Measurements from ENCODE around the gene SLC27A4. TPM values are rescaled to one million over a fixed set of nuclear protein-coding genes. Genes with fewer than 3 reads are reported as not detected.

Gene SLC27A4
- total RNA-seq, 1 donor, result 23.2 TPM

GRCh38 chr9:128361986-128362646 is 21.8 kb downstream of the SLC27A4 start:
- DNase-seq (ENCODE audit: low read depth in 2 of 3, low spot score in 2 of 3), result peak; percentile 40 to 75 (median 66)

GRCh38 chr9:128362774-128363173 is 22.4 kb downstream of the SLC27A4 start:
- DNase-seq (ENCODE audit: low read depth in 2 of 3, low spot score in 2 of 3), result no peak

- no peak for DNase-seq (ENCODE audit: low read depth in 2 of 3, low spot score in 2 of 3)
Measured at GRCh38 chr9:128365525-128365924, 25.2 kb downstream of the SLC27A4 start.

DNA sequence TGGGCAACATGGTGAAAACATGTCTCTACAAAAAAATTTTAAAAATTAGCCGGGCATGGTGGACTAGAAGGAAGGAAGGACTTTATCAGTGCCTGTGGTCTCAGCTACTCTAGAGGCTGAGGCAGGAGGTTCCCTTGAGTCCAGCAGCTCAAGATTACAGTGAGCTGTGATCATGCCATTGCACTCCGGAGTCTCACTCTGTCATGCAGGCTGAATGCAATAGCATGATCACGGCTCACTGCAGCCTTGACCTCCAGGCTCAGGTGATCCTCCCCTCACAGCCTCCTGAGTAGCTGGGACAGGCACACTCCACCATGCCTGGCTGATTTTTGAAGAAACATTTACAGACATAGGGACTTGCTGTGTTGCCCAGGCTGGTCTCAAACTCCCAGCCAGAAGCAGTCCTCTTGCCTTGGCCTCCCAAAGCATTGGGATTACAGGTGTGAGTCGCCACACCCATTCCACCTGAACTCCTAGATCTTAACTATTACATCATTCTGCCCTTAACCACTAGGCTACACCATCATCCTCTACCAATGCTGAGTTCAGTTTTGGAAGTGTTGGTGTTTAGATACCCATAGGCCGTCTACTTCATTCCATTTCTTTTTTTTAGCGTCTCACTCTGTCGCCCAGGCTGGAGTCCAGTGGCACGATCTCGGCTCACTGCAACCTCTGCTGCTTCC is 28.8 kb downstream of the SLC27A4 start:
- DNase-seq (ENCODE audit: low read depth in 2 of 3, low spot score in 2 of 3), result no peak

DNA sequence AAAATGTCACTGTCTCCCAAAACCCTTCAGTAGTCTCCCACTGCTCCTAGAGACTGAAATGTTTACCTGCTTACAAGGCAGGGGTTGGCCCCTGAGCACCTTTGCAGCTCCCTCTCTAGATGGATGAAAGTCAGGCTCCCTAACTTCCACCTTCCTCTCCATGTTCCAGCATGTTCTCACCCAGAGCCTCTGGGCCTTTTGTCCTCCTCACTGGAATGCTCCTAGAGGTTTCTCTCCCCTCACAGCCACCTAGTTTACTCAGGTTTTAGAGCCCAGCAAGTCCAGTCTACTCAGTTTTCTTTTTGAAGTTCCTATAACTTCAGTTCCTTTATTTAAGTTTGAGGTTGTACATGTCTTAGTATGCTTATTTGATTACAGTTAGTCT is 30.0 kb downstream of the SLC27A4 start:
- DNase-seq (ENCODE audit: low read depth in 2 of 3, low spot score in 2 of 3), result no peak

DNA sequence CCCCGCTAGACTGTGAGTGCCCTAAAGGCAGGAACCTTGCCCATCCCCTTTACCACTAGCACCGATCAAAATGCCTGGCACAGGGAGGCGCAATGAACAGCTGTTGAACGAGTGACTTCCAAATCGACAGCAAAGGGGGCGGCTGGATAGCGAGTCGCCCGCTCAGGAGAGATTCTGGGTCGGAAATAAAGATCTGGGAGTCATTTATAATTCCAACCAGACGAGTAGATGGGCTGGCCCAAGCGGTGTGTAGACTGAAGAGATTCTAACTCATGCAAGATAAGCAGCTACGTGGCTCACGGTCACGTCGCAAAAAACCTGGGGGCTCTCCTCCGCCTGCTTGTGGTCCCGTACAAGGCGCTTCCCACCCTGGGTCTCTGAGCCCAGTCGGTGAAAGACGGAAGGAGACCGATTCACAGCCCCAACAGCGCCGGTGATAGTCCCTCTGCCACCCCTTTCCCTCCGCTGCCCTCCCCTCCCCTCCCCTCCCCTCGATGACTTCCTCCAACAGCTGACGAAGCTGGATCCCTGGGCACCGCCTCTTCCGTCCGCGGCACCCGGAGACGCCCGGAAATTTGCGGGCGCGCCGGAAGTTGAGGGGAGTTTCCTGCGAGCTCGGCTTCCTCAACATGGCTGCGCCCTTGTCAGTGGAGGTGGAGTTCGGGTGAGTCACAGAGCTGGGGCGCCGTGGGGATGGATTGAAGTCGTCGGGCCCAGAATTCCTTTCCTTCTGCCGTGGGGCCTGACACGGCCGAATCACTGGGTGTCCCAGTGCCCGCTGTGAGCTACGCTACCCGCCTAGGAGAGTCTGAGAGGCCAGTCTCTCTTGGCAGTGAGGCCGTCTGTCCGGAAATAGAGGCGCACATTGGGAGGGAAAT is 30.7 kb downstream of the SLC27A4 start, which contains the start of gene URM1:
URM1 (plus strand) TSS at position 623 of the 878 bp plus-strand sequence; CDS start at position 630, 7 bp downstream.
- DNase-seq (ENCODE audit: low read depth in 2 of 3, low spot score in 2 of 3), result peak; percentile 91 to 99 (median 98)

GRCh38 chr9:128371630-128372117 is 31.3 kb downstream of the SLC27A4 start:
- no peak for DNase-seq (ENCODE audit: low read depth in 2 of 3, low spot score in 2 of 3)

DNA sequence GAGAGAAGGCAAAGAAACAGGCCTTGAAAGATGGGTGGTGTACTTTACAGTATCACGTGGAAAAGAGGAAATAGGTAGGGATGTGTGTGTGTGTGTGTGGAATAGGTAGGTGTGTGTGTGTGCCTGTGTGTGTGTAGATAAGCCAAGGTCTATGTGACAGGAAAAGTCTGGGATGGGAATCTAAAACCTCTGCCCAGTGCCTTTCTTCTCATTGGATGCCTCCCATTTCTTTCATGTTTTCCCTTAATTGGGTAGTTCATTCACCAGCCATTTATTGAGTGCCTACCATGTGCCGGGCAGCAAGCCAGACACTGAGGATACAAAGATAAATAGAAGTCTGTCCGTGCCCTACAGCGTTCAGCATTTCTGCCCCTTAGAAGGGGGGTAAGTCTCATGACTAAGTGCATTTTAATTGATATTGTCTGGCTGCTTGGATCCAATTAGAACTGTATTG is 31.9 kb downstream of the SLC27A4 start:
- DNase-seq (ENCODE audit: low read depth in 2 of 3, low spot score in 2 of 3), result peak in 1 of 3 donors; percentile 42

DNA sequence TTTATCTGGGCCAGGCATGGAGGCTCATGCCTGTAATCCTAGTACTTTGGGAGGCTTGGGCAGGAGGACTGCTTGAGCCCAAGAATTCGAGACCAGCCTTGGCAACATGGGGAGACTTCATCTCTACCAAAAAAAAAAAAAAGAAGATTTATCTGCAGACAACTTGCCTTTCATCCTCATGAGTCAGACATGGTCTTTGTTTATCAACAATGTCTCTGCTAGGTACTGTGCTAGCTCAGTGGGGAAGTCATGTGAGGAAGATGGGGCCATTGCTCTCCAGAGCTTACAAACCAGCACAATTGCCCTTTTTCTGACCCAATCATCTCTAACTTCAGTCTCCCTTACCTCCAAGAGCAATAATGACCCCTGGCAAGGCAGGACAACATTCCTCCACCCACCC is 32.5 kb downstream of the SLC27A4 start:
- no peak for DNase-seq (ENCODE audit: low read depth in 2 of 3, low spot score in 2 of 3)

DNA sequence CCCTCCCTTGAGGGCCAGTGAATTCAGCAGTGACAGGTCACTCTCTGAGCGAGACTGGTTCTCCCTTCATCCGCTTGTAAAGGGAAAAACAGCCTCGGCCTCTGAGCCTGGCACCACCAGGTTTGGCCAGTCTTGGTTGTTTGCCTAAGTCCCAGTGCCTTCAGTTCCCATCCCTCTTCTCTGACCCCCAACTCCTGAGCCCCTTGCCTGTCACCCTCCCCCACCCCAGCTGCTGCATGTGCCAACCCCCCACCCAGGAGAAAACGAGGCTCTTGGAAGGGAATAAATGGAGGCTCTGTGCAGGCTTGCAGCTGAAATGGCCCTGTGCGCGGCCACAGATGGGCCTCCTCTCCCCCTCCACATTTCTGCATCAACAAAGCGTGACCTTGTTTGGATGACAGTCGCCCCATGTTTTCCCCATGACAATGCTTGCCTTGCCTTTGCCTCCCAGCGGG is 33.9 kb downstream of the SLC27A4 start:
- DNase-seq (ENCODE audit: low read depth in 2 of 3, low spot score in 2 of 3), result no peak

DNA sequence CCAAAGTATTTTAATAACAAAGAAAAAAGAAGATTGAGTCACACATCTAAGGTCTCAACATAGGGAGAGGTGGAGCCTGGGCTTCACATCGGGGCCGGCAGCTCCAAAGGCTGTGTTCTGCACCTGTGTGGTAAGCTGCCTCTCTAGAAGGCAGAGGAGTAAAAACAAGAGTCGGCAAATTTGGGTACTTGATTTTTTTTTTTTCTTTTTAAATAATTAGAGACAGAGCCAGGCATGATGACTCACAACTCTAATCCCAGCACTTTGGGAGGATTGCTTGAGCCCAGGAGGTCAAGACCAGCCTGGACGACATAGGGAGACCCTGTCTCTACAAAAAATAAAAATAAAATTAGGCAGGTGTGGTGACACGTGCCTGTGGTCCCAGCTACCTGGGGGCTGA is 35.5 kb downstream of the SLC27A4 start:
- no peak for DNase-seq (ENCODE audit: low read depth in 2 of 3, low spot score in 2 of 3)

DNA sequence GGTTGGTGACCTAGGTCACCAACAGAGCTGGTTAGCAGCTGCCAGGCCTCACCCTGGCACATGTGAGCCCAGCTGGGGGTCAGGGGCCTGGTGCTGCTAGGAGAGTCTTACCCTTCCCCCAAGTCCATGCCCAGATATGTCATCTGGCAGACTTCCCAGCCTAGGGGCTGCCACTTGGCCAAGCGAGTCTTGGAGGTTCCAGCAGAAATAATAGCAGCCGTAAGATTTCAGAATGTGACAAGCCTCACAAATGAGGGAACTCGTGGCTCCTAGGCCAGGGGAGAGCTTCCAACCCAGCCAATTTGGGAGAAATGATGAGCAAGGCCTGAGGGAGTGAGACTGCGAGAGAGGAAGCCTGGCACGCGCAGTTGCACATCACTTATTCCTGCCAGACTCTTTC is 41.9 kb downstream of the SLC27A4 start:
- DNase-seq (ENCODE audit: low read depth in 2 of 3, low spot score in 2 of 3), result no peak

- DNase-seq (ENCODE audit: low read depth in 2 of 3, low spot score in 2 of 3), result no peak
Measured at GRCh38 chr9:128383007-128383753, 42.9 kb downstream of the SLC27A4 start.

- no peak for DNase-seq (ENCODE audit: low read depth in 2 of 3, low spot score in 2 of 3)
Measured at GRCh38 chr9:128383791-128384190, 43.5 kb downstream of the SLC27A4 start.

DNA sequence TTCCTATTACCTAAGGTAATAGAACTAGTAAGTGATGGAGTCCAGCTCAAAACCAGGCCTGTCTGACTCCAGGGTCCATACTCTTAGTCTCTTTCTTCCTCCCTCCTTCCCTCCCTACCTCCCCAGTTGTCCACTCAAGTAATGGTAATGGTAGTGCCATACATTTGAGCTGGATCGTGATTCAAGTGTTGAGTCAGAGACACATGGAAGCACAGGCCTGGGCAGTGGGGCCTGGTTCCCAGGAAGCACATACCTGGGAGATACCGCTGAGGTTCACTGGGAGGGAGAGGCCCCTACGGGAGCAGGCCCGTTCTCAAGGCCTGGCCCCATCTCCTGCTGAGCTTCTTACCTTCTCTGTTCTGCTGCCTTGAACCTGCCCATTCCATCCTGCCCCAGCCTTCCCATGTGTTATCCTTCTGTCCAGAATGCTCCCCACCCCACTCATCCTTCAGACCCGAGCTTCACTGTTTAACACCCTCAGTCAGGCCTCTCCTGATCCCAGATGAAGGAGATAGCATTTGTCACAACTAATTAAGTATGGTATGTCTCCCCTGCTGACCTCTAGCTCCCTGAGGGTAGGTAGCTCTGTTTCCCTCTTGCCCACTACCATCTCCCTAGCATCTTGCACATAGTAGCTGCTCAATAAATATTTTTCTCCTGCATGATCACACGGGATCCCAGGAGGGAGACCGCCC is 44.6 kb downstream of the SLC27A4 start:
- DNase-seq (ENCODE audit: low read depth in 2 of 3, low spot score in 2 of 3), result no peak

DNA sequence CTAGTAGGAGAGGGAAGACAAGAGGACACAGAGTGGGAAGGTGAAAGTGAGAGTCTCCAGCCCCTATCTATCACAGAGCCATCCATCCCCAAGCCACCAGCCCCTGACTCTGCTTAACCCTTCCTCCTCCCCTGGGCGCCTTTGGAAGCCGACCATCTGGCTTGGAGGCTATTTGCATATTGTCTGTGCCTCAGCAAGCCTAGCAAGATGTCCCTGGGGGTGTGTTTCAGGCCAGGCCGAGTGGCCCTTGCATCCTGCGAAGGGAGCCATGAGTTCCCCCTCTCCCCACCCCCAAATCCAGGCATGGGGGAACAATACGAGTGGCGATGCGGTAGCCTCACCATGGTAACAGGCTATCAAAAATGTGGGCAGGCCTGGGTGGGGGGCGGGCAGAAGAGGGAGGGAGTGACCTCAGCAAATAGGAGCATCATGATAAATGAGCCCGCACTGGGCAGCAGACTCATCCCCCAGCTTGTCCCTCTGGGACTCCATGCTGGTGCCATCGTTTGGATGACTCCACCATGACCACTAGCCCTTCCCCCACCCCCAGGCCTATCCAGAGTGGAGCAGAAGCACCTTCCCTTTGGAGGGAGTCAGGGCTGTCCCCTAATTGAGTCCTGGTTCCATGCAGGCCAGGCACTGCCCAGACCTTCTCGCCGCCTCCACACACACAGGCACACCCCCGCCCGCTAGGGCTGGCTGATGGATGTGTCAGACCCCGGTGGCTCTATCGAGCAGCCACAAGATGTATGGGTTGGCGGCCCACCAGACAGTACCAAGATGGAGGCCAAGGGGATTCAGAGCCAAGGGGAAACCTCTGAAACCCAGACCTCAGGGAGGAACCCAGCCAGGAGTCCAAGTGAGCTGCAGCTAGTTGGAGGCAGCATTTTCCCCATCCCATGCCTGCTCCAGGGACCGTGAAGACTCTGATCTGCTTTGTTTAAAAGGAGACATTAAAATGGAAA is 45.5 kb downstream of the SLC27A4 start:
- no peak for DNase-seq (ENCODE audit: low read depth in 2 of 3, low spot score in 2 of 3)

DNA sequence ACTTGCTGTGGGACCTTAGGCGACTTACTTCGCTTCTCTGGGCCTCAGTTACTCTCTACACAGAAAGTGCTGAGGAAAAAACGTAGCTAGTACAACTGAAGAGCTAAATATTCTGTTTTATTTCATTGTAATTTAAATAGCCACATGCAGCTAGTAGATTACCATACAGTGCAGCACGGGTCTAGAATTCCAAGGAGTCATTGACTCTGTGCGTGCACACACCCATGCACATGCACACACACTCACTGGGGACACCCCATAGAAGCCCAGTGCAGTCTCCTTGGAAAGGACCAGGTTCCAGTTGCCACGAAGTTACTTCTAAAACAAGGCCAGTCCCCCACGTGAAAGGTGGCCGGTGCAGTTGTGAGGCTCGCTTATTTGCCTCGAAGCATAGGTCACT is 47.8 kb downstream of the SLC27A4 start:
- DNase-seq (ENCODE audit: low read depth in 2 of 3, low spot score in 2 of 3), result no peak

GRCh38 chr9:128389395-128390149 is 49.2 kb downstream of the SLC27A4 start:
- no peak for DNase-seq (ENCODE audit: low read depth in 2 of 3, low spot score in 2 of 3)

All from hematopoietic multipotent progenitor cell (in vitro differentiated cells).